HepG2 (cell line): ENCODE measurements around the gene TWNK. TPM values are rescaled to one million over a fixed set of nuclear protein-coding genes. Genes with fewer than 3 reads are reported as not detected.

Source experiments
- ARHGAP35 ChIP-seq: sonication (generic); formaldehyde crosslinking; IDR thresholded peaks from 2 replicates; pipeline ENCODE4 v1.9.0; 2022; ENCODE audit warnings: mild to moderate bottlenecking, inconsistent platforms, moderate library complexity, missing genetic modification reagents, borderline replicate concordance
- ETV5 ChIP-seq: IDR thresholded peaks from 2 replicates; pipeline ENCODE4 v1.6.1; 2018; ENCODE audit warnings: missing biosample characterization, missing genetic modification reagents, inconsistent platforms, borderline replicate concordance
- FOXK1 ChIP-seq: sonication (generic); formaldehyde crosslinking; IDR thresholded peaks from 2 replicates; pipeline ENCODE4 v1.4.0; 2020; ENCODE audit warnings: low read depth, missing genetic modification reagents, borderline replicate concordance
- KLF12 ChIP-seq: sonication (generic); formaldehyde crosslinking; IDR thresholded peaks from 2 replicates; pipeline ENCODE4 v1.4.0; 2020; ENCODE audit warnings: missing genetic modification reagents, borderline replicate concordance
- KMT2A ChIP-seq: sonication (generic); formaldehyde crosslinking; IDR thresholded peaks from 2 replicates; pipeline ENCODE4 v1.4.0; 2020; ENCODE audit warnings: missing genetic modification reagents
- MIER3 ChIP-seq: IDR thresholded peaks from 2 replicates; pipeline ENCODE4 v1.6.1; 2016; ENCODE audit warnings: missing compliant biosample characterization, borderline replicate concordance
- MIXL1 ChIP-seq: IDR thresholded peaks from 2 replicates; pipeline ENCODE4 v1.6.1; 2016
- PAF1 ChIP-seq: IDR thresholded peaks from 2 replicates; pipeline ENCODE4 v1.6.1; 2016; ENCODE audit warnings: missing genetic modification reagents, missing compliant biosample characterization
- PAX8 ChIP-seq: sonication (generic); formaldehyde crosslinking; IDR thresholded peaks from 2 replicates; pipeline ENCODE4 v1.8.0; 2022; ENCODE audit warnings: mild to moderate bottlenecking, missing genetic modification reagents, borderline replicate concordance
- RBM22 ChIP-seq: fragments of 200-400 bp; formaldehyde crosslinking; optimal IDR thresholded peaks from 2 replicates; pipeline ENCODE3; 2017; ENCODE audit warnings: mild to moderate bottlenecking, low read length, moderate library complexity
- REL ChIP-seq: sonication (generic); formaldehyde crosslinking; conservative IDR thresholded peaks from 2 replicates; pipeline ENCODE4 v1.8.0; 2022; ENCODE audit warnings: mild to moderate bottlenecking, missing genetic modification reagents, moderate library complexity
- REXO4 ChIP-seq: sonication (generic); formaldehyde crosslinking; IDR thresholded peaks from 2 replicates; pipeline ENCODE4 v1.8.0; 2022; ENCODE audit warnings: missing genetic modification reagents, mild to moderate bottlenecking, borderline replicate concordance
- RFXAP ChIP-seq: sonication (generic); formaldehyde crosslinking; IDR thresholded peaks from 2 replicates; pipeline ENCODE4 v1.4.0; 2020; ENCODE audit warnings: missing genetic modification reagents, borderline replicate concordance
- RXRB ChIP-seq: IDR thresholded peaks from 2 replicates; pipeline ENCODE4 v1.6.1; 2016; ENCODE audit warnings: borderline replicate concordance, missing genetic modification reagents, missing compliant biosample characterization
- SALL2 ChIP-seq: sonication (generic); formaldehyde crosslinking; IDR thresholded peaks from 2 replicates; pipeline ENCODE4 v1.8.1; 2023; ENCODE audit warnings: mild to moderate bottlenecking, missing genetic modification reagents, inconsistent platforms
- SIN3A ChIP-seq: IDR thresholded peaks from 2 replicates; pipeline ENCODE4 v1.6.1; 2011; ENCODE audit warnings: low read depth, mild to moderate bottlenecking, control low read depth, low read length, borderline replicate concordance
- SIX4 ChIP-seq: sonication (generic); formaldehyde crosslinking; IDR thresholded peaks from 2 replicates; pipeline ENCODE4 v1.4.0; 2020; ENCODE audit warnings: missing genetic modification reagents
- TEAD3 ChIP-seq: optimal IDR thresholded peaks from 2 replicates; pipeline ENCODE3; 2016; ENCODE audit warnings: borderline replicate concordance
- ZKSCAN8 ChIP-seq: IDR thresholded peaks from 2 replicates; pipeline ENCODE4 v1.6.1; 2016; ENCODE audit warnings: borderline replicate concordance, missing genetic modification reagents, missing compliant biosample characterization
- ZNF138 ChIP-seq: sonication (generic); formaldehyde crosslinking; IDR thresholded peaks from 2 replicates; pipeline ENCODE4 v1.5.0; 2020; ENCODE audit warnings: mild to moderate bottlenecking, low read depth, missing genetic modification reagents
- ZNF232 ChIP-seq: sonication (generic); formaldehyde crosslinking; IDR thresholded peaks from 2 replicates; pipeline ENCODE4 v1.4.0; 2020; ENCODE audit warnings: missing genetic modification reagents, borderline replicate concordance
- ZNF296 ChIP-seq: sonication (generic); formaldehyde crosslinking; conservative IDR thresholded peaks from 2 replicates; pipeline ENCODE4 v1.5.0; 2020; ENCODE audit warnings: mild to moderate bottlenecking, missing genetic modification reagents
- ZNF331 ChIP-seq: sonication (generic); formaldehyde crosslinking; IDR thresholded peaks from 2 replicates; pipeline ENCODE4 v1.4.0; 2020; ENCODE audit warnings: missing genetic modification reagents
- ZNF431 ChIP-seq: sonication (generic); formaldehyde crosslinking; IDR thresholded peaks from 2 replicates; pipeline ENCODE4 v1.9.0; 2022; ENCODE audit warnings: missing genetic modification reagents, low read depth, mild to moderate bottlenecking, borderline replicate concordance
- ZNF816 ChIP-seq: sonication (generic); formaldehyde crosslinking; IDR thresholded peaks from 2 replicates; pipeline ENCODE4 v1.8.0; 2022; ENCODE audit warnings: missing genetic modification reagents, mild to moderate bottlenecking, borderline replicate concordance
- polyA plus RNA-seq, 8 experiments: library from polyadenylated mRNA; depleted of rRNA in 3 of 8; stranded (reverse) in 7 of 8; unstranded in 1 of 8; fragments of >200 nt; fragmentation: Illumina TruSeq in 4 of 8; extraction: Trizol in 4 of 8; gene quantifications; 2 replicates each; pipeline versions ENCODE4 v1.2.1 to v1.2.3, GENCODE V29; 2011 to 2016; ENCODE audit warnings: low read depth in 4 of 8, missing spikeins in 1 of 8, mixed read lengths in 1 of 8; ENCODE audit not compliant: insufficient read depth in 1 of 8
- total RNA-seq, 5 experiments: library from RNA; depleted of rRNA; stranded (reverse); fragments of >200 nt; fragmentation: Illumina TruSeq; extraction: Trizol; gene quantifications; 2 replicates each; pipeline ENCODE4 v1.2.3, GENCODE V29; 2016; ENCODE audit warnings: low read depth in 1 of 5
- TF ChIP-seq, protein P1 (sequence below): sonication (generic); formaldehyde crosslinking; IDR thresholded peaks from 2 replicates; pipeline ENCODE4 v1.8.1; 2023; ENCODE audit warnings: mild to moderate bottlenecking, missing genetic modification reagents, borderline replicate concordance
- TF ChIP-seq, protein P2 (sequence below): sonication (generic); formaldehyde crosslinking; IDR thresholded peaks from 2 replicates; pipeline ENCODE4 v1.4.0; 2020; ENCODE audit warnings: missing genetic modification reagents
- TF ChIP-seq, protein P3 (sequence below): sonication (generic); formaldehyde crosslinking; IDR thresholded peaks from 2 replicates; pipeline ENCODE4 v1.5.0; 2020; ENCODE audit warnings: missing genetic modification reagents
- TF ChIP-seq, protein P4 (sequence below): IDR thresholded peaks from 2 replicates; pipeline ENCODE4 v1.6.1; 2016

The TWNK gene
- total and polyA plus RNA-seq, 2 of the 13 experiments (the other 11 are each of a cell fraction or from before 2014, with no cell fraction given): 10.7 to 16.5 TPM

DNA sequence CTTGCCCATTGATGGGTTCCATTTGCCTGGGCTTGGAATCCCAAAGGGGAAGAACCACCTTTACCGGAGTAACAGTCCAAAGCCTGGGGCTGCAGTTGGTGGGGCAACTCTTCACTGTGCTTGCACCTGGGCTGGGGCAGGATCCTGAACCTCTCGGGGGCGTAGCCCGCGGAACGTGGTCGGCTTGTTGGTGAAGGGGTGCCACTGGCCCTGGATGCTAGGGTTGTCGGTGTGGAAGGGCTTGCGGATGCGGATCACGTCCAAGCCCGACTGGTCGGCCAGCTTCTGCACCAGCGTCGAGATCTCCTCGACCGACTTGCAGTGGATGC, 756 bp upstream of the TWNK start (continued):
- TF ChIP-seq ZNF138 (CRISPR knock-in tag): 0 out of 2 replicates have a peak, but pooled peaks have one; percentile 11
- TF ChIP-seq TEAD3 (CRISPR knock-in tag): no peak
- TF ChIP-seq ZNF296 (CRISPR knock-in tag): no peak
- TF ChIP-seq MIER3: 0 out of 2 replicates have a peak, but pooled peaks have one; percentile 17
- TF ChIP-seq RBM22: peak; percentile 92
- peak; percentile 30; the same call in 1 of the 2 replicates for TF ChIP-seq REL (CRISPR knock-in tag)
- TF ChIP-seq, protein P1, sequence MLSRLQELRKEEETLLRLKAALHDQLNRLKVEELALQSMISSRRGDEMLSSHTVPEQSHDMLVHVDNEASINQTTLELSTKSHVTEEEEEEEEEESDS (CRISPR knock-in tag): 0 out of 2 replicates have a peak, but pooled peaks have one; percentile 19
- no peak for TF ChIP-seq SIX4 (CRISPR knock-in tag)
- TF ChIP-seq REXO4 (CRISPR knock-in tag): no peak
- no peak; the same call in 1 of the 2 replicates for TF ChIP-seq ETV5
- no peak for TF ChIP-seq ZKSCAN8
- TF ChIP-seq ZNF816: no peak
- TF ChIP-seq KLF12 (CRISPR knock-in tag): no peak
- 0 out of 2 replicates have a peak, but pooled peaks have one; percentile 23 for TF ChIP-seq RXRB (CRISPR knock-in tag)
- peak; percentile 96 for TF ChIP-seq PAF1 (CRISPR knock-in tag)
- TF ChIP-seq RFXAP (CRISPR knock-in tag): 0 out of 2 replicates have a peak, but pooled peaks have one; percentile 8
- TF ChIP-seq KMT2A (CRISPR knock-in tag): no peak
- TF ChIP-seq PAX8 (CRISPR knock-in tag): 0 out of 2 replicates have a peak, but pooled peaks have one; percentile 4
- no peak for TF ChIP-seq FOXK1 (CRISPR knock-in tag)
- 0 out of 2 replicates have a peak, but pooled peaks have one; percentile 49 for TF ChIP-seq ZNF232 (CRISPR knock-in tag)
- no peak for TF ChIP-seq SALL2 (CRISPR knock-in tag)
- 0 out of 2 replicates have a peak, but pooled peaks have one; percentile 8 for TF ChIP-seq ARHGAP35 (CRISPR knock-in tag)
- TF ChIP-seq SIN3A: peak; percentile 38; the same call in 1 of the 2 replicates
- TF ChIP-seq, protein P2, sequence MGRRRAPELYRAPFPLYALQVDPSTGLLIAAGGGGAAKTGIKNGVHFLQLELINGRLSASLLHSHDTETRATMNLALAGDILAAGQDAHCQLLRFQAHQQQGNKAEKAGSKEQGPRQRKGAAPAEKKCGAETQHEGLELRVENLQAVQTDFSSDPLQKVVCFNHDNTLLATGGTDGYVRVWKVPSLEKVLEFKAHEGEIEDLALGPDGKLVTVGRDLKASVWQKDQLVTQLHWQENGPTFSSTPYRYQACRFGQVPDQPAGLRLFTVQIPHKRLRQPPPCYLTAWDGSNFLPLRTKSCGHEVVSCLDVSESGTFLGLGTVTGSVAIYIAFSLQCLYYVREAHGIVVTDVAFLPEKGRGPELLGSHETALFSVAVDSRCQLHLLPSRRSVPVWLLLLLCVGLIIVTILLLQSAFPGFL: no peak
- TF ChIP-seq, protein P3, sequence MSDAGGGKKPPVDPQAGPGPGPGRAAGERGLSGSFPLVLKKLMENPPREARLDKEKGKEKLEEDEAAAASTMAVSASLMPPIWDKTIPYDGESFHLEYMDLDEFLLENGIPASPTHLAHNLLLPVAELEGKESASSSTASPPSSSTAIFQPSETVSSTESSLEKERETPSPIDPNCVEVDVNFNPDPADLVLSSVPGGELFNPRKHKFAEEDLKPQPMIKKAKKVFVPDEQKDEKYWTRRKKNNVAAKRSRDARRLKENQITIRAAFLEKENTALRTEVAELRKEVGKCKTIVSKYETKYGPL (CRISPR knock-in tag): peak; percentile 9; the same call in 1 of the 2 replicates
- TF ChIP-seq ZNF431 (CRISPR knock-in tag): no peak
- 0 out of 2 replicates have a peak, but pooled peaks have one; percentile 10 for TF ChIP-seq ZNF331 (CRISPR knock-in tag)
- TF ChIP-seq MIXL1 (CRISPR knock-in tag): peak; percentile 26; the same call in 1 of the 2 replicates
- TF ChIP-seq, protein P4, sequence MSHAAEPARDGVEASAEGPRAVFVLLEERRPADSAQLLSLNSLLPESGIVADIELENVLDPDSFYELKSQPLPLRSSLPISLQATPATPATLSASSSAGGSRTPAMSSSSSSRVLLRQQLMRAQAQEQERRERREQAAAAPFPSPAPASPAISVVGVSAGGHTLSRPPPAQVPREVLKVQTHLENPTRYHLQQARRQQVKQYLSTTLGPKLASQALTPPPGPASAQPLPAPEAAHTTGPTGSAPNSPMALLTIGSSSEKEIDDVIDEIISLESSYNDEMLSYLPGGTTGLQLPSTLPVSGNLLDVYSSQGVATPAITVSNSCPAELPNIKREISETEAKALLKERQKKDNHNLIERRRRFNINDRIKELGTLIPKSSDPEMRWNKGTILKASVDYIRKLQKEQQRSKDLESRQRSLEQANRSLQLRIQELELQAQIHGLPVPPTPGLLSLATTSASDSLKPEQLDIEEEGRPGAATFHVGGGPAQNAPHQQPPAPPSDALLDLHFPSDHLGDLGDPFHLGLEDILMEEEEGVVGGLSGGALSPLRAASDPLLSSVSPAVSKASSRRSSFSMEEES: 0 out of 2 replicates have a peak, but pooled peaks have one; percentile 15
